OCI-LY1 (cell line): Measurements from ENCODE around the gene ADAMTS12.

ENCODE experiments used
- CTCF ChIP-seq: fragments of 200-600 bp; sonication (generic), shearing (Covaris generic); IDR thresholded peaks from 2 replicates; pipeline ENCODE4 v1.5.1; 2017; ENCODE audit warnings: mild to moderate bottlenecking, antibody characterized with exemption, low read length, moderate library complexity, mixed read lengths
- EZH2 ChIP-seq: fragments of 200-600 bp; sonication (generic), shearing (Covaris generic); IDR thresholded peaks from 2 replicates; pipeline ENCODE4 v1.8.0; 2017; ENCODE audit warnings: borderline replicate concordance, mixed run types, mild to moderate bottlenecking, antibody characterized with exemption, low read length, moderate library complexity, mixed read lengths

- TF ChIP-seq CTCF (no peak), EZH2 (no peak)
These were observed 83.1 kb downstream of the ADAMTS12 start for GRCh38 chr5:33808699-33809098.
